HG03442 (cell line): ENCODE results near the gene SYMPK.
"Not testable (repeated sequence)": the region's sequence is repeated elsewhere in the genome, so short reads cannot be mapped to it uniquely, and the experiment has no call there.

Experiments used
- ATAC-seq: cut with Tn5 transposase; IDR thresholded peaks from one replicate; pipeline ENCODE4 v1.9.1; 2021; ENCODE audit warnings: mild to moderate bottlenecking, moderate library complexity; ENCODE audit not compliant: unreplicated experiment

Gene SYMPK

DNA sequence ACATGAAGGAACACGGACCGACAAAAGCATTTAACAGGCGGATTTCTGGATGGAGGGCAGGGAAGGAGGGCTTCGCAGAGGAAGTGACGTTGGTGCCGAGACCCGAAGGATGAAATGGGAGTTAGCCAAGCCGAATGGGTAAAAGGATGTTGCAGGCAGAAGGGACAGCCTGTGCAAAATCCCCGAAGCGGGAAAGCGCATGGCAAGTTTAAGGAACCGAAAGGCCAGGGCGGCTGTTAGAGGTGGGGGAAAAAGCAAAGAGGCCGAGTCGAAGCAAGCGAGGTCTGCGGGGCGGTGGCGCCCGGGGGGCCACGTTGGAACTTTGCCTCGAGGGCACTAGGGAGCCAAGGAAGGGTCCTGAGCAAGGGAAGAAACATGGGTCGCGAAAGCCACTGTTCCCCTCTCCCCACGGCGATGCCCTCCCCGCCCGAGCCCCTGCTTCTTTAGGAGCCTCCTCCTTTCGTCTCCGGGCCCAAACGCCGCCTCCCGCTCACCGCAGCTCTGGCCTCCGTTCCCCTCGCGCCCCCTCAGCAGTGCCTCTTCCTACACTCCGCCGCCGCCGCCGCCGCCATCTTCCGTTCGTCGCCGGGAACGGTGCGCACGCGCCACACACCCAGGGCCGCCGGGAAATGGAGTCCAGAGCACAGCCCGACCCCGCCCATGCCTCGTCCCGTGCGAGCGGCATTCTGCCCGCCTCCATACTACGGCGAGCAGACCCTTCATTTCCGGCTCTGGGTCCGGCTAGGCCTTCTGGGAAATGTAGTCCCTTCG lies at the start of gene SYMPK:
Gene SYMPK, minus strand, starts transcription at position 584 of the 771 bp plus-strand sequence. CDS start 8,652 bp downstream, outside the sequence.
- peak; percentile 86 for ATAC-seq

DNA sequence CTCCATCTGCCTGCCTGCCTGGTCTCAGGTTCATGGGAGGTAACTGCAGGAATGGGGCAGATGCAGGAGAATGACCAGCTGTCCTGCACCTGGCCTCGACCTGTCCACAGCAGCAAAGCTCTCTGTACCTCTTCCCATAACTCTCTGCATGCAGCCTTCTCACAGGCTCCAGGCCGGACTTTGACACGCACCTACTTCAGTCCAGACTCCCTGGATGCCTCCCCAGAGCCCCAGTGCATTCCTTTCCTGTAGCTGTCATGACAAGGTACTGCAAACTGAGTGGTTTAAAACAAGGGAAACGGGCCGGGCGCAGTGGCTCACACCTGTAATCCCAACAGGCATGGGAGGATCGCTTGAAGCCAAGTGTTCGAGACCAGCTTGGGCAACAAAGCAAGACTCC lies 48.3 kb upstream of the SYMPK start:
- ATAC-seq: no peak

DNA sequence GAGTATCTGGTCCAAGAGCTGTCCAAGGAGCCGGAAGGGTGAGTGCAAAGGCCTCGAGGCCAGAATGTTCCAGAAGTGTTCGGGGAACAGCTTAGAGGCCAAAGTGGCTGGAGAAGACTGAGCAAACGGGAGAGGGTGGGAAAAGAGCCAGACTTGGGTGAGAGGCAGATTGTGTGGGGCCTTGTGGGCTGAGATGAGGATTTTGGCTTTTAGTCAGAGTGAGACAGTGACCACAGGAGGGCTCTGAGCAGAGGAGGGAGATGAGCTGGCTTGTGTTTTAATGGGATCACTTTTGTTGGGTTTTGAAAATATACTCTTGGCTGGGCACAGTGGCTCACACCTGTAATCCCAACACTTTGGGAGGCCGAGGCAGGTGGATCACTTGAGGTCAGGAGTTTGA lies 46.0 kb upstream of the SYMPK start:
- no peak for ATAC-seq

DNA sequence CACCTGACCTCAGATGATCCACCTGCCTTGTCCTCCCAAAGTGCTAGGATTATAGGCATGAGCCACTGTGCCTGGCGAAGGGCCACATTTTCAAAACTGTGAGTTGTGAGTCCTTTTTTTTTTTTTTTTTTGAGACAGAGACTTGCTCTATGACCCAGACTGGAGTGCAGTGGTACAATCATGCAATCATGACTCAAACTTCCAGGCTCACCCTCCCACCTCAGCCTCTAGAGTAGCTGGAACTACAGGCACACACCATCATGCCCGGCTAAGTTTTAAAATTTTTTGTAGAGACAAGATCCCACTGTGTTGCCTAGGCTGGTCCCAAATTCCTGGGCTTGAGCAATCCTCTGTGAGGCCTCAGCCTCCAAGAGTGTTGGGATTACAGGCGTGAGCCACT lies 43.3 kb upstream of the SYMPK start:
- no peak for ATAC-seq

DNA sequence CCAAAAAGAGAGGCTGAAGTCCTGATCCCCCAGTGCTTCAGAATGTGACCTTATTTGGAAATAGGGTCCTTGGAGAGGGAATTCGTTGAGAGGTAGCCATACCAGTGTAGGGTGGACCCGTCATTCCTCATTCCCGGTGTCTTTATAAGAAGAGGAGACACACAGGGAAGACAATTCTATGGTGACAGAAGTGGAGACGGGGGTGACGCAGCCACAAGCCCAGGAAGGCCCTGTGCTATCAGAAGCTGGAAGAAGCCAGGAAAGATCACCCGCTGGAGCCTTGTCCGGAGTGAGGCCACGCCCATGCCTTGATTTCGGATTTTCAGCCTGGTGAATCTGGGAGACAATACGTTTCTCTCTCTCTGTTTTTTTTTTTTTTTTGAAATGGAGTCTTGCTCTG lies 42.1 kb upstream of the SYMPK start:
- no peak for ATAC-seq

DNA sequence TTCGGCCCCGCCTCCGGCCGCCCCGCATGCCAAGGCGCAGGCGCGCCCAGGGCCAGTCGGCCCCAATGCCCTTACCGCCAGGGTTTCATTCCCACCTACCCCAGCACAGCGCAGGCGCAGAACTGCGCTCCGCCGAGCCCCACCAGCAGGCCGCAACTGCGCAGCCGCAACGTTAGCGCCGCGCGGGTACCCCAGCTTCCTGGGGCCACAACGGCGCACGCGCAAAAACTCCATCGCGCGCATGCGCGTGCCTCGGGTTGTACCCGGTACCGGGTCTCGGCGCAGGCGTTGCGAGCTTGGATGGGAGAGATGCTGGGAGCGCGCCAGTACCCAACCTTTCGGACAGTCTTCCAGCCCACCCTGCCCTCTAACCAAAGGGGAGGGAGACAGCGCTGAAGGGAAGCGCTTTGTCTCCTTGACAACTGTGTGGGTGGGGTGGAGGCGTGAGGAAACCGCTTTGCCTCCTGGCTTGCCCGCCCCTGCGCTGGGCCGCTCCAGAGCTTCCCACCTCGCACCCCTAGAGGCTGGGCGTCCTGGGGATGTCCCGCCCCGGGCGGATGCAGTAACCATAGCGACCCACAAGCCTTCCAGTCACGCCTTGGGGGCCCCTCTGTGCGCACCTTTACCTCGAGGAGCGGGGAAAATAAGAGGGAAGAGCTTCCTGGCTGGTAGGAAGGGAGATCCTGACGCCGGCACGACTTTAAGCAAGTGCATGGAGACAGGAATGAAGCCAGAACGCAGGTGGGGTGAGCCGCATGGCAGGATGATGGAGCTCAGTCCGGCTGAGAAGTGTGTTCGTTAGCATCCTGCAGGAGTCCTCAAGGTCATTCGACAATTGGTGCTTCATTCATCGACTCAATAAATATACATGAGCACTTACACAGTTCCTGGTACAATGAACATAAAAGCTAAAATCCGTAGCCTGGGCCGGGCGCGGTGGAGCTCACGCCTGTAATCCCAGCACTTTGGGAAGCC lies 40.0 kb upstream of the SYMPK start:
- peak; percentile 90 for ATAC-seq

DNA sequence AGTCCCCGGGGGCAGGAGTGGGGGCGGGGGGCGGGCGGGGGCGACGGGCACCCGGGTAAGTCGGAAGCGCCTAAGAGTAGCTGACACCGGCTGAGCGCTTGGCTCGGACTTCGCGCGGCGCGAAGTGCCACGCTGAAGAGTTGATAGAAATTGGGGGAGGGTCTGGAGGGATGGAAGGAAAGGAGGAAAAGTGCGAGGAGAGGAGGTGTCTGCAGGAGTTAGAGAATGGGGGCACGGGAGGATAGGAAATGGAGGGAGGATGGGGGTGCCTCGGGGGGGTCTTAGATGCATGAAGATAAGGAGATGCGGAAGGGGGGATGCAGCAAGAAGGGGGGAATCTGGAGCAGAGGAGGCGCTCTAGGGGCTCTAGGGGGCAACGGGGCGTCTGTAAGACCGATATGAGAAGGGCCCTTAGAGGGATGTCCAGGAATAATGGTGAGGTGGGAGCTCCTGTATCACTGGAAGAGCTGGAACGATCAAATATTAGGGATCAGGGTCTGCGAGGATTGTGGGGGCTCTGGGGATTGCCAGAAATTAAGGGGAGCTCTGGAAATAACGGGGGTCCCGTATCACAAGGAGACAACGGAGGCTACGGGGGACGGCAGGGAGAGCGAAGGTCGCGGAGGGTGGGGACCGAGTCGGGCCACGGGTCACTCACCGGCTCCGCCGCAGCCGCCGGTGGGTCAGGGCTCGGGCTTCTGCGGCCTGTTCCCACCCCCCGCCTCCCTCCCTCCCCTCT lies 39.1 kb upstream of the SYMPK start, which contains the start of gene MYPOP:
Gene MYPOP, minus strand, starts transcription at position 702 of the 739 bp plus-strand sequence. CDS start 840 bp downstream, outside the sequence.
- ATAC-seq: no peak

DNA sequence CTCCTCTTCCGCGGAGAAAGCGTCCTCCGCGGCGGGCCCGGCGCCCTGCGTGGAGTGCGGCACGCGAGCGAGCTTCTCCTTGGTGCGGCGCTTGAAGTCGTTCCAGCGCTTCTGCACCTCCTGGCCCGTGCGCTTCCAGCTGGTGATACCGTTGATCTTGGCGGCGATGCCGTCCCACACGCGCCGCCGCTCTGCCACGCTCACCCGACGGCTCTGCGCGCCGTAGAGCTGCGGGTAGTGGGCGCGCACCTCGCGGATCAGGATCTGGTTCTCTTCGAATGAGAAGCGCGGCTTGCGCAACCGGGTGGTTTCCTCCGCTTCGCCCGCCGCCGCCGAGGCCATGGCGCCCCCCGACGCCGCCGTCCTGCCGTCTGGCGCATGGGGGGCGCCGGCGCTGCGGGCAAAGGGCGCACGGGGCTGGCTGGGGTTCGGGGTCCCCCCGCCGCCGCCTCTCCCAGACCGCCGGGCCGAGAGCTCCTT lies 38.5 kb upstream of the SYMPK start:
- no peak for ATAC-seq

DNA sequence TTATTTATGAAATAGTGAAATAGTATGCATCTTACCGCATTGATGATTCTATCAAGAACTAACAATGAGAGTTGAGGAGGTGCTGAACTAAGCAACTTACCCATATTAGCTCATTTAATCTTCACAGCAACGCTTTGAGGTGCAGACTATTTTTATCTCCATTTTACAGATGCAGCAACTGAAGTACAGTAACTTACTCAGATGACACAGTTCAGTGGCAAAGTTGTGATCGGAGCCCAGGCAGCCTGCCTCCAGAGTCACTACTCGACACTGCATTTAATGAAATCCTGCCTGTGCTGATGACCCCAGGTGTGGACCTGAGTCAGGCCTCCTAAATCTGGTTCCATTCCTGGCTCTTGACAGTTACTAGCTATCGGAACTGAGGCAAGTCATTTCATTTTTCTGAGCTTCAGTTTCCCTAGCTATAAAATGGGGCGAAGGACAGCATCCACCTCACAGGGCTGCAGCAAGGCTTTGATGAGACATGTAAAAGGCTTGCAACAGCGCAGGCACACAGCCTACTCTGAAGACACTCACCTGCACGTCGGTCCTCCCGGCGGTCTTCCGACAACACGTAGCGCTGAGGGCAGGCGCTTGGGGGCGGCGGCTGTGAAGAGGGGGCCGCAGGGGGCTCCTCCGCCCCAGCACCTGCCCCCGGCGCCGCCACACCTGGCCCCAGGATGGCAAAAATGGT lies 37.9 kb upstream of the SYMPK start:
- no peak for ATAC-seq

DNA sequence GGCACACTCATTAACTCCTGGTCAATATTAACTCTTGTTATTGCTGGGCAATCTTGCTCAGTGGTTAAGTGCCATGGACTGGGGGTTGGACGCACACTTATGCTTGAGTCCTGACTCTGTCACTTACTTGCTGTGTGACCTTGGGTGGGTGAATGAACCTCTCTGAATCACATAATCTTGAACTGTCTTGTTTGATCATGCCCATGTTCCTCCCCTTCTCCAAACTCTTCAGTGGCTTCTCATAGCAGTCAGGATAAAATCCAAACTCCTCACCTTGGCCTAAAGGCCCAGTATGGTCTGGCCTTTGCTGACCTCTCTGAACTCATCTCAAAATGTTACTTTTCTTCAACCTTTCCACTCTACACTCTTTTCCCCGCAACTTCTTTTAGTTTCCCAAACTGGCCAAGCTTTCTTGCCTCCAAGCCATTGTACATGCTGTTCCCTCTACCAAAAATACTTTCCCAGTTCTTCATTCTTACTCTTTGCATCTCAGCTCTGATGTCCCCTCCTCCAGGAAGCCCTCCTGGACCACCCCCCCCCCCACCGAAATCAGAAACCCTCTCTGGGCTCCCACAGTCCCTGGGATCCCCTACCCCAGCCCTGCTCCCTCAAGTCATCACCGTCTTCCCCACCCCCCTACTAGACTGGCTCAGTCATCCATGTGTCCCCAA lies 37.1 kb upstream of the SYMPK start:
- no peak for ATAC-seq

DNA sequence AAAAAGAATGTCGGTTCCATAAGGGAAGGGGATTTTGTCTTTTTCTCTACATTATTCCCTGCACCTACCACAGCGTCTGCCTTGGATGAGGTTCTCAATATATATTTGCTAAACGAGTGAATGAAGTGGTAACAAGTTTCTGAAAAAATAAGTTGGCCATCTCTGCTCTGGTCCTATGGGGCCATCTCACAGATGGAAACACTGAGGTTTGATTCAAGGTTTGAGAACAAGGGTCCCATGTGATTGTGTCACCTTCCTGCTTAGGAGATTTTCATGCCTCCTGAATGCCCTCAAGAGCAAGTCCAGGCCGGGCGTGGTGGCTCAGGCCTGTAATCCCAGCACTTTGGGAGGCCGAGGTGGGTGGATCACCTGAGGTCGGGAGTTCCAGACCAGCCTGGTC lies 36.3 kb upstream of the SYMPK start:
- ATAC-seq: no peak

DNA sequence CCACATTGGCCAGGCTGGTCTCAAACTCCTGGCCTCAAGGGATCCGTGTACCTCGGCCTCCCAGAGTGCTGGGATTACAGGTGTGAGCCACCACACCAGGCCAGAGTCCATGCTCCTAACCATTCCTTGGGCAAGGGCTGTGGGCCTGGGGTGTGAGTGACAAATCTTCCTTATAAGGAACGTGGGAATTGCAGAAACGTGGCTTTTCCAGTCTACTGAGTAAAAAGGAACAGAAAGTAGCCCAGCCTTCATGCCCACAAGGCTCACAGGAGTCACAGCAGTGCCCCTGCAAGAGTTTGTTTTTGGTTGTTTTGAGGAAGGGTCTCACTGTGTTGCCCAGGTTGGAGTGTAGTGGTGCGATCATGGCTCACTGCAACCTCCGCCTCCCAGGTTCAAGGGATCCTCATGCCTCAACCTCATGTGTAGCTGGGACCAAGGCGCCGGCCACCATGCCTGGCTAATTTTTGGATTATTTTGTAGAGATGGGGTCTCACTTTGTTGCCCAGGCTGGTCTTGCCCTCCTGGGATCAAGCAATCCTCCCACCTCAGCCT lies 34.4 kb upstream of the SYMPK start:
- no peak for ATAC-seq

DNA sequence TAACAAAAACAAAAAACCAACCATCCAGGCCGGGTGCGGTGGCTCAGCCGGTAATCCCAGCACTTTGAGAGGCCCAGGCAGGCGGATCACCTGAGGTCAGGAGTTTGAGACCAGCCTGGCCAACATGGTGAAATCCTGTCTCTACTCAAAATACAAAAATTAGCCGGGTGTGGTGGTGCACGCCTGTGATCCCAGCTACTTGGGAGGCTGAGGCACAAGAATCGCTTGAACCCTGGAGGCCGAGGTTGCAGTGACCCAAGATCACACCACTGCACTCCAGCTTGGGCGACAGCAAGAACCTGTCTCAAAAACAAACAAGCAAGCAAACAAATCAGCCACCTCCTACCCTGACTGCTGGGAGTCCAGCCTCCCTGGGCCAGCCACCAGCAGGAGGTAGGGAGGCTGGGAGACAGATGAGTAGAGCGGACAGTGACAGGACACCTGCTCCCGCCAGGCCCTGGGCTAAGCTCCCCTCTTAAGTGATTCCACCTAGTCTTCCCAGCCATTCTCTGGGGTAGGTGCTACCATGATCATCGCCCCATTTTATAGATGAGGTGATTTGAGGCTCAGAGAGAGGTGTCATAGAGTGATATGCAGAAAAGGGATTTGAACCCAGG lies 33.1 kb upstream of the SYMPK start:
- ATAC-seq: not testable (repeated sequence)

DNA sequence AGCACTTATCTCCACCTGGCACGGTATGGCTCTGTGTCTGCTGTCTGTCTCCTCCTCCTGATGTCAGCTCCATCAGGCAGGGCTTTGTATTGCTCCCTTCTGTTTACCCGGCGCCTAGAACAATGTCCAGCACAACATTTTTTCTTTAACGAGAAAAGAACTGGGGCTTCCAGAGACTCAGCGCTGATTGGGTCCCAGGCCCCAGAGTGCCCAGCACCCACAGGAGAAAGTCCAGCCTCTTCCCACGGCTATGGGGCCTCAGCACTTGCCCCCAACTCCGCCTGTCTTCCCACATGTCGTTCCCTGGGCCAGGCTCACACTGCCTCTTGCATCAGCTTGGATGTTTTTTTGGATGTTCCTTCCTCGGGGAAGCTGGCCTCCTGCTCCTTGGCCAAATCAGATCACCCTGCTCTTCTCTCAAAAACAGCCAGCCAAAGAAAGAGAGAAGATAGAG lies 32.6 kb upstream of the SYMPK start:
- ATAC-seq: no peak

DNA sequence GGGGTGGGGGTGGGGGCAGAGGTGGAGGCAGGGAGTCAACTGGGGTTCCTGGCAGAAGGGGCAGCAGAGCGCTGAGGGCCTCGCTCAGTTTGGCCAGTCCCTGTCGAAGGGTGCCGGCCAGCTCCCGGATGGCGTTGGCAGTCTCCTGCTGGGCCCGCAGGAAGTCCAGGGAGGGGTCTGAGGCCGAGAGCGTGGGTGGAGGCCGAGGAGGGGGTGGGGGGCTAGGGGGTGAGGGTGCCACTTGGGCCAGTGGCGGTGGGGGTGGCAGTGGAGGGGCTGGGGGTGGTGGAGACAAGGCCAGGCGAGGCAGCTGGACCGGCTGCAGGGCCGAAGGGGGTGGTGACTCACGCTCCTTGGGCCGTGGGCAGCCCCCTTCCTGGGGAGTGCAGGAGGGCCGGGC lies 27.9 kb upstream of the SYMPK start:
- no peak for ATAC-seq

DNA sequence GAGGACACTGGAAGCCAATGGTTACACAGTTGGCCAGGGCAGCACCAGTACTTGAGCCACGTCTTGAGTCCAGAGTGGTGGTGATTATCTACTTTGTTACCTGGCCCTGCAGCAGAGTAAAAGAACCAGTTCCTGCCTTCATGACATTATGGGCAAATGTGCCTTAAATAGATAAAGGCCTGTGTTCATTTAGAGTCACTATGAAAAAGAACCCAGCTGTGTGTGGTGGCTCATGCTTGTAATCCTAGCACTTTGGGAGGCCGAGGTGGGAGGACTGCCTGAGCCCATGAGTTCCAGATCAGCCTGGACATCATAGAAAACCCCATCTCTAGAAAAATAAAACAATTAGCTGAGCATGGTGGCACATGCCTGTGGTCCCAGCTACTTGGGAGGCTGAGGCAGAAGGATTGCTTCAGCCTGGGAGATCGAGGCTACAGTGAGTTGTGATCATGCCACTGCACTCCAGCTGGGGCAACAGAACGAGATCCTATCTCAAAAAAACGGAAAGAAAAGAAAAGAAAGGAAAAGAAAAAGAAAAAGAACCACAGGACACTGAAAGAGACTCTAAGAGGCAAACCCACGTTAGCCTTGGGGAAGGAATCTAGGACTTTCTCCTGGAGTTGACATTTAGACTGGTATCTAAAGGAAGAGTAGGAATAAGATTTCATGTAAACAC lies 26.4 kb upstream of the SYMPK start:
- ATAC-seq: no peak

DNA sequence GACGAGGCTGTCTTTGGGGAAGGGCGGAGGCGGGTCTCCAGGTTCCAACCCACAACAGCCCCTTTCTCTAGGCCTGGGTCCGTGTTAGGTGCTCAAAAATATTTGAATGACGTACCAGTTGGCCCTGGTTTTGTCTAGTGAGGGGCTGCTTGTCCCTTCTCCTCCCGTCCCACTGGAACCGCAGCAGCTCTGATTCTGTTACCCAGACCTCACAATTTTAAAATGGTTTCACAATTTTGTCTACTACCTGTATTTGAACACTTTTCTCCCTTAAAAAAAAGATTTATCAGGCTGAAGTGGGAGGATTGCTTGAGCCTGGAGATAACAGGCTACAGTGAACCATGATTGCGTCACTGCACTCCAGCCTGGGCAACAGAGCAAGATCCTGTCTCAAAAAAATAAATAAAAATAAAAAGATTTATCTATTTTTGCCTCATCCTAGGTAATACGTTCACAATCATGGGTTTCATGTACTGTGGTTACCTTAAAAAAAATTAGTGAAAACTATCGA lies 24.3 kb upstream of the SYMPK start:
- ATAC-seq: no peak
